Hepatocyte (in vitro differentiated cells): ENCODE measurements around the gene PLAC8L1. TPM values are rescaled to one million over a fixed set of nuclear protein-coding genes. Genes with fewer than 3 reads are reported as not detected.
A peak's percentile ranks its signal among the peaks of the same experiment; 100 is the strongest.

Experiments used
- DNase-seq: peaks from one replicate; pipeline ENCODE4 v3.0.0-alpha.2; 2016; ENCODE audit warnings: low spot score
- H2AFZ ChIP-seq: fragments of 200-600 bp; sonication (generic); 2 replicates; pipeline ENCODE4 v1.6.0; 2016; ENCODE audit warnings: antibody characterized with exemption, mild to moderate bottlenecking
- H3K27ac ChIP-seq: fragments of 200-600 bp; sonication (generic); 2 replicates; pipeline ENCODE4 v1.5.1; 2016; ENCODE audit warnings: mild to moderate bottlenecking
- H3K27me3 ChIP-seq: fragments of 200-600 bp; sonication (generic); 2 replicates; pipeline ENCODE4 v1.6.1; 2016
- H3K36me3 ChIP-seq: fragments of 200-600 bp; sonication (generic); replicated peaks from 2 replicates; pipeline ENCODE4 v1.5.1; 2016; ENCODE audit warnings: low read depth; ENCODE audit not compliant: insufficient read depth
- H3K4me1 ChIP-seq: fragments of 200-600 bp; sonication (generic); 2 replicates; pipeline ENCODE4 v1.5.1; 2016; ENCODE audit warnings: mild to moderate bottlenecking, moderate library complexity; ENCODE audit not compliant: insufficient read depth
- H3K4me2 ChIP-seq: fragments of 200-600 bp; sonication (generic); 2 replicates; pipeline ENCODE4 v1.6.0; 2016
- H3K4me3 ChIP-seq: fragments of 200-600 bp; sonication (generic); 2 replicates; pipeline ENCODE4 v1.5.1; 2016; ENCODE audit warnings: mild to moderate bottlenecking
- H3K79me2 ChIP-seq: fragments of 200-600 bp; sonication (generic); 2 replicates; pipeline ENCODE4 v1.6.0; 2017; ENCODE audit warnings: mild to moderate bottlenecking
- H3K9me2 ChIP-seq: fragments of 200-600 bp; sonication (generic); replicated peaks from 2 replicates; pipeline ENCODE4 v1.6.0; 2017; ENCODE audit warnings: mild to moderate bottlenecking; ENCODE audit not compliant: insufficient read depth
- H3K9me3 ChIP-seq: fragments of 200-600 bp; sonication (generic); 2 replicates; pipeline ENCODE4 v1.5.1; 2016; ENCODE audit warnings: low read depth, mild to moderate bottlenecking
- H4K20me1 ChIP-seq: fragments of 200-600 bp; sonication (generic); 2 replicates; pipeline ENCODE4 v1.6.0; 2016; ENCODE audit warnings: mild to moderate bottlenecking; ENCODE audit not compliant: insufficient read depth, poor library complexity, severe bottlenecking
- EZH2 ChIP-seq: fragments of 200-600 bp; sonication (generic); IDR thresholded peaks from 2 replicates; pipeline ENCODE4 v1.6.1; 2016; ENCODE audit warnings: antibody characterized with exemption, mild to moderate bottlenecking, borderline replicate concordance
- EZH2phosphoT487 ChIP-seq: fragments of 200-600 bp; sonication (generic); IDR thresholded peaks from one replicate; pipeline ENCODE4 v1.6.1; 2018; ENCODE audit warnings: antibody characterized with exemption, mild to moderate bottlenecking, low read depth, moderate library complexity; ENCODE audit not compliant: unreplicated experiment, severe bottlenecking
- WGBS: methylation state at CpG from one replicate; pipeline ENCODE4 v1.1.6; 2016; ENCODE audit warnings: low lambda C conversion rate; ENCODE audit errors: missing lambda C conversion rate; 5-methylcytosine and 5-hydroxymethylcytosine counted together
- polyA plus RNA-seq: library from polyadenylated mRNA; unstranded; fragments of >200 nt; fragmentation: Nextera tagmentation; extraction: Ambion mirVana; gene quantifications from 2 replicates; pipeline ENCODE4 v1.2.1, GENCODE V29; 2016
- total RNA-seq: library from RNA; depleted of rRNA; stranded (reverse); fragments of >200 nt; gene quantifications from 2 replicates; pipeline ENCODE4 v1.2.3, GENCODE V29; 2014
- TF ChIP-seq, protein P1 (sequence below): fragments of 200-600 bp; sonication (generic); IDR thresholded peaks from 2 replicates; pipeline ENCODE4 v1.5.1; 2016; ENCODE audit warnings: antibody characterized with exemption, mild to moderate bottlenecking; ENCODE audit not compliant: poor library complexity

PLAC8L1 gene
- total and polyA plus RNA-seq, 2 experiments from 2014 or later: 1.1 to 1.5 TPM

- no peak overlapping the region for H3K27ac ChIP-seq
- no peak overlapping the region for H3K4me3 ChIP-seq
- no peaks in the 10 kb centered on the region for H3K36me3 ChIP-seq
- 71% methylated on average over 3 of the region's 3 CpGs for WGBS
- TF ChIP-seq EZH2: no peak
- no peak for DNase-seq
- H3K4me1 ChIP-seq: peaks cover 7% of the 10 kb centered on the region
- H4K20me1 ChIP-seq: no peaks in the 10 kb centered on the region
- H3K9me3 ChIP-seq: no peaks in the 10 kb centered on the region
- peaks cover 1% of the 10 kb centered on the region for H3K79me2 ChIP-seq
- no peak overlapping the region for H2AFZ ChIP-seq
- H3K27me3 ChIP-seq: no peaks in the 10 kb centered on the region
- H3K9me2 ChIP-seq: no peaks in the 10 kb centered on the region
- H3K4me2 ChIP-seq: no peak overlapping the region
Observed at GRCh38 chr5:146051678-146052077, 53.7 kb downstream of the PLAC8L1 start.

GRCh38 chr5:146050086-146050485 is 55.3 kb downstream of the PLAC8L1 start:
- no peak overlapping the region for H3K27ac ChIP-seq
- H3K79me2 ChIP-seq: peaks cover 12% of the 10 kb centered on the region
- no peaks in the 10 kb centered on the region for H3K9me2 ChIP-seq
- peaks cover 7% of the 10 kb centered on the region for H3K4me1 ChIP-seq
- H2AFZ ChIP-seq: no peak overlapping the region
- 84% methylated on average over 5 of the region's 5 CpGs for WGBS
- H3K4me2 ChIP-seq: no peak overlapping the region
- H3K27me3 ChIP-seq: no peaks in the 10 kb centered on the region
- no peak for DNase-seq
- H4K20me1 ChIP-seq: no peaks in the 10 kb centered on the region
- no peak for TF ChIP-seq EZH2phosphoT487
- peaks cover 10% of the 10 kb centered on the region for H3K36me3 ChIP-seq
- no peaks in the 10 kb centered on the region for H3K9me3 ChIP-seq
- no peak overlapping the region for H3K4me3 ChIP-seq

- no peaks in the 10 kb centered on the region for H3K9me3 ChIP-seq
- 68% methylated on average over 3 of the region's 3 CpGs for WGBS
- no peak overlapping the region for H3K27ac ChIP-seq
- H3K9me2 ChIP-seq: no peaks in the 10 kb centered on the region
- H3K27me3 ChIP-seq: no peaks in the 10 kb centered on the region
- no peak for DNase-seq
- peaks cover 7% of the 10 kb centered on the region for H3K4me1 ChIP-seq
- no peak overlapping the region for H3K4me3 ChIP-seq
- H3K79me2 ChIP-seq: peaks cover 16% of the 10 kb centered on the region
- TF ChIP-seq EZH2 (no peak), EZH2phosphoT487 (no peak)
- TF ChIP-seq, protein P1, sequence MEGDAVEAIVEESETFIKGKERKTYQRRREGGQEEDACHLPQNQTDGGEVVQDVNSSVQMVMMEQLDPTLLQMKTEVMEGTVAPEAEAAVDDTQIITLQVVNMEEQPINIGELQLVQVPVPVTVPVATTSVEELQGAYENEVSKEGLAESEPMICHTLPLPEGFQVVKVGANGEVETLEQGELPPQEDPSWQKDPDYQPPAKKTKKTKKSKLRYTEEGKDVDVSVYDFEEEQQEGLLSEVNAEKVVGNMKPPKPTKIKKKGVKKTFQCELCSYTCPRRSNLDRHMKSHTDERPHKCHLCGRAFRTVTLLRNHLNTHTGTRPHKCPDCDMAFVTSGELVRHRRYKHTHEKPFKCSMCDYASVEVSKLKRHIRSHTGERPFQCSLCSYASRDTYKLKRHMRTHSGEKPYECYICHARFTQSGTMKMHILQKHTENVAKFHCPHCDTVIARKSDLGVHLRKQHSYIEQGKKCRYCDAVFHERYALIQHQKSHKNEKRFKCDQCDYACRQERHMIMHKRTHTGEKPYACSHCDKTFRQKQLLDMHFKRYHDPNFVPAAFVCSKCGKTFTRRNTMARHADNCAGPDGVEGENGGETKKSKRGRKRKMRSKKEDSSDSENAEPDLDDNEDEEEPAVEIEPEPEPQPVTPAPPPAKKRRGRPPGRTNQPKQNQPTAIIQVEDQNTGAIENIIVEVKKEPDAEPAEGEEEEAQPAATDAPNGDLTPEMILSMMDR: no peak
- H4K20me1 ChIP-seq: no peaks in the 10 kb centered on the region
- no peak overlapping the region for H2AFZ ChIP-seq
- peaks cover 10% of the 10 kb centered on the region for H3K36me3 ChIP-seq
- no peak overlapping the region for H3K4me2 ChIP-seq
Observed at GRCh38 chr5:146049704-146050026, 55.7 kb downstream of the PLAC8L1 start.

DNA sequence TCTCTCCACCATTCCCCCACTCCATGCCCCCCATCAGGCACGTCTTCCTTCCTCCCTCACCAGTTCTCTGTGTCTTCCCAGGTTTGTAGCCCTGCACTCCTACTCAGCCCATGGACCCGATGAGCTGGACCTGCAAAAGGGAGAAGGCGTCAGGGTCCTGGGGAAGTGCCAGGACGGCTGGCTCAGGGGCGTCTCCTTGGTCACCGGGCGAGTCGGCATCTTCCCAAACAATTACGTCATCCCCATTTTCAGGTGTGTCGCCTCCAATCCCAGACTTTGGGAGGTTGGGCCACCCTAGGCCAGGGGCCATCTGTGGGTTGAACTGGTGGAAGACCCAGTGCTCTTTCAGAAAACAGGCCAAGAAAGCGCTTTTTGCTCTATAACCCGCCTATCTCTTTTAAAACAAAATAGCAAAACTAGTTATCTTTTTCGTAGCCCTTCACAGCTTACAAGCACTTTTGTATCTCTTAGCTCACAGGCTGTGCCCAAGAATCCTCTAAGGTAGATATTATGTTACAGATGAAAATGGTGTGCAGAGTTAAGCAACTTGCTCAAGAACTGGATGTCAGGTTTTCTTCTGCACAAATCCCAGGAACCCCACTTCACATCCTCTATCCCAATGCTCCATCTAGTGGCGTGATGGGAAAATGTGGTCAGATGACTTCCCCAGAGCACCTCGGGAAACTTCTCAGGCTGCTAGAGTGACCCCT is 56.2 kb downstream of the PLAC8L1 start:
- H4K20me1 ChIP-seq: no peaks in the 10 kb centered on the region
- H3K9me3 ChIP-seq: no peaks in the 10 kb centered on the region
- DNase-seq: peak; percentile 81
- no peaks in the 10 kb centered on the region for H3K9me2 ChIP-seq
- no peaks in the 10 kb centered on the region for H3K27me3 ChIP-seq
- no peak overlapping the region for H3K4me2 ChIP-seq
- H3K4me3 ChIP-seq: no peak overlapping the region
- peaks cover 7% of the 10 kb centered on the region for H3K4me1 ChIP-seq
- no peak overlapping the region for H2AFZ ChIP-seq
- TF ChIP-seq EZH2phosphoT487: no peak
- TF ChIP-seq, protein P1: peak; percentile 72
- no peak for TF ChIP-seq EZH2
- WGBS: 78% methylated on average over 15 of the region's 15 CpGs
- no peak overlapping the region for H3K27ac ChIP-seq
- H3K79me2 ChIP-seq: peaks cover 19% of the 10 kb centered on the region
- peaks cover 10% of the 10 kb centered on the region for H3K36me3 ChIP-seq
